OCI-LY3 (cell line): Measurements from ENCODE around the gene ZNF620.

Source experiments
- CTCF ChIP-seq: fragments of 200-600, 300-600 bp; sonication (generic); IDR thresholded peaks from 2 replicates; pipeline ENCODE4 v1.5.1; 2014; ENCODE audit warnings: antibody characterized with exemption, low read length, low read depth
- EZH2phosphoT487 ChIP-seq: fragments of 200-600 bp; shearing (Covaris generic); IDR thresholded peaks from 2 replicates; pipeline ENCODE4 v1.6.1; 2018; ENCODE audit warnings: antibody characterized with exemption, mixed run types, low read depth

DNA sequence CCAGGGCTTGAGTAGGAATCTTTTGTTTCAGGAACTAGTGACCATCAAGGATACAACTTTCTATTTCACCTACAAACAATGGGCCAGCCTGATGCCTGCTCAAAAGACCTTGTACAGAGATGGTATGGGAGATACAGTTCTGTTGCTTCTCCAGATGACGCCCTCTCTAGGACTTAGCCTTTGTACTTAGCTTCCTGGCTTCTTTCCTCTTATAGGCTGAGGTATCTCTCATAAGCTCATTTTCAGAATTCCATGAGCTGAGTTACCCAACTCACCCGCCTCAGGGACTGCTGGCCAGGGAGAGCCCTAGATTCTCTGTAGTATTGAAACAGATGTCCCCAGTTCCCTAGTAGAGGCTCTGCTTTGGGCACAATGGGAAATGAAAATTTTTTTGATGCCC lies 8.6 kb upstream of the ZNF620 start:
- TF ChIP-seq CTCF (no peak), EZH2phosphoT487 (no peak)
